Motor neuron (in vitro differentiated cells): ENCODE measurements around the gene EEFSEC. TPM values are rescaled to one million over a fixed set of nuclear protein-coding genes. Genes with fewer than 3 reads are reported as not detected.

Experiments
- ATAC-seq, 8 experiments: fragments of 200-7000 bp; cut with Tn5 transposase; replicated peaks in 6 of 8; 2 replicates each; pipeline ENCODE4 v1.8.0; 2021; ENCODE audit warnings: mild to moderate bottlenecking in 8 of 8, moderate library complexity in 8 of 8
- H3K27ac ChIP-seq, 2 donors: fragments of 250-450 bp; sonication (Bioruptor Pico); 2 replicates each; pipeline ENCODE4 v1.9.0; 2021; ENCODE audit warnings: antibody characterized with exemption in 2 of 2, mild to moderate bottlenecking in 2 of 2, moderate library complexity in 1 of 2
- H3K4me1 ChIP-seq, 2 donors: fragments of 250-450 bp; sonication (Bioruptor Pico); replicated peaks in 1 of 2; 2 replicates each; pipeline ENCODE4 v1.6.1; 2021; ENCODE audit warnings: antibody characterized with exemption in 2 of 2, mild to moderate bottlenecking in 2 of 2, moderate library complexity in 1 of 2
- H3K4me3 ChIP-seq, 5 donors: fragments of 250-450 bp; sonication (Bioruptor Pico); 2 replicates each; pipeline ENCODE4 v1.9.0; 2021; ENCODE audit warnings: antibody characterized with exemption in 5 of 5, mild to moderate bottlenecking in 5 of 5, moderate library complexity in 4 of 5
- WGBS, 10 experiments: fragments of 450-650 bp; shearing (Covaris generic); methylation state at CpG; one replicate each; pipeline ENCODE4 v1.0.0; 2022; 5-methylcytosine and 5-hydroxymethylcytosine counted together
- in situ Hi-C, 9 experiments: fragments of 400-800 bp; cut with MboI; loops; one replicate each; pipeline ENCODE4 v1.15.0; 2021; ENCODE audit warnings: low sequenced_read_pairs in 9 of 9, low pct_unique_long_range_greater_than_20kb in 2 of 9; ENCODE audit not compliant: unreplicated experiment in 9 of 9
- total RNA-seq, 8 experiments: library from RNA; unstranded; fragments of 300-600 nt; gene quantifications; 2 replicates each; pipeline versions ENCODE4 v1.2.3 to v1.2.4, GENCODE V29; 2022

The EEFSEC gene
- total RNA-seq, 8 experiments from 2014 or later = 5.8 to 20.7 (median 9.5) TPM

DNA sequence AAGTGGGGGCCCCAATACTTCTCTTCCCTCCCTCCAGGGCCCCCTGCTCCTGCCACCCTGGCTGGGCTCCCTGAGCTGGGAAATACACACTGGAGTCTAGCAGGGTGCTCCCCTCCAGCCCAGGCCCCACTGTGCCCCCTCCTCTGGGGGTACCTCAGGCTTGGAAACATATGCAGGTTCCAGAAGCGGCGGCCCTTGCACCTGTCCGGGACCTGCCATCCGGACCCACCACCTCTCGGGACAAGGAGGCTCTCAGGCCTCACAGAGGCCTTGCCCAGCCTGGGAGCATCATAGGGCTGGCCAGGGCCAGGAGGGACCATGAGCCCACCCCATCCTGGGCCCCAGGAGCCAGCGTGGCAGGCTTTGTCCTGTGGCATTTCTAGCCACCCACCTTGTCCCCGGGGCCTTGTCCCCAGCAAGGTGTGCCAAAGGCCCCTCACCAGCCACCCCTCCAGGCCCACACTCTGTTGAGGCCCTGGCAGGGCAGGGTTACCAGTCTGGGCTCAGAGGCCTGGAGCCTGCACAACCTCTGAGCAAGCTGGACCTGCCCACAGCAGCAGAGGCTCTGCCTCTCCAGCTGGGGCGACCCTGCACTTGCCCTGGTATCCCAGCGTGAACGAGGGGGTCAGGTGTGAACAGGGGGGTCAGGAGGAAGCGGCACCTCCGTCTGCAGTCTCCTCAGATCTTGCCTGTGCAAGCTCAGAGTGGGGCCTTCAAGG, 267.6 kb downstream of the EEFSEC start:
- in situ Hi-C loops = loop anchor here in 1 of 9 experiments (10.0 kb wide), 1 partner anchor 174 kb away; no protein-coding TSS in a partner anchor
- H3K4me1 ChIP-seq = peaks cover 5 to 6% of the 10 kb centered on the region in 2 donors
- peak in 2 of 8 experiments; percentile 7 to 31 for ATAC-seq
- 73 to 80% methylated on average over 1 to 3 of the region's 12 CpGs; no CpG with 5 or more reads in 8 of the 10 experiments for WGBS, 10 experiments
- no peak overlapping the region for H3K27ac ChIP-seq
- no peak overlapping the region for H3K4me3 ChIP-seq

- in situ Hi-C loops = loop anchor here in 1 of 9 experiments (10.0 kb wide), 1 partner anchor 173 kb away; no protein-coding TSS in a partner anchor
- no peak overlapping the region for H3K4me3 ChIP-seq
- no peak overlapping the region for H3K27ac ChIP-seq
- H3K4me1 ChIP-seq = peaks cover 5 to 6% of the 10 kb centered on the region in 2 donors
- ATAC-seq = no peak
- 52 to 100% (median 75%) methylated on average over 1 to 4 of the region's 11 CpGs; no CpG with 5 or more reads in 6 of the 10 experiments for WGBS, 10 experiments
Observed at GRCh38 chr3:128421439-128421836, 268.2 kb downstream of the EEFSEC start.

DNA sequence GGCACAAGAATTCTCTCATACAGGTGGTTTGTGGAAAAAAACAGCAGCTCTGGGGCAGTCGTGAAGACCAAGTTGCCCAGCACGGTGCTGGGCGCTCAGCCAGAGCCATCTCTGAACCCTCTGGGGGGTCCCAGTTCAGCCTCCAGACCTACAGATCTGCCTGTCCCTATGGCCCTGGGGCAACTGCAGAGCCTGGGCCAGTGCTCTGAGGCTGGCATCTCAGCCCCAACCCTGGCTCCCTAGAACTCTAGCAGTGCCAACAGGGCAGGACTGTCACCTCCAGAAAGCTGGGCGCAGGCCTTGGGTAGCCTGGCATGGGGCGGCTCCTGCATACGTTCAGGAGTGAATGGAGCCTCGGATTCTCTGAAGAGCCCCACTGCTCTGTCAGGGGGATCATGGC, 268.7 kb downstream of the EEFSEC start:
- in situ Hi-C loops = loop anchor here in 1 of 9 experiments (10.0 kb wide), 1 partner anchor 173 kb away; no protein-coding TSS in a partner anchor
- no peak overlapping the region for H3K4me3 ChIP-seq
- ATAC-seq = no peak
- 91 to 100% methylated on average over 1 to 6 of the region's 7 CpGs; no CpG with 5 or more reads in 8 of the 10 experiments for WGBS, 10 experiments
- peaks cover 5 to 9% of the 10 kb centered on the region in 2 donors for H3K4me1 ChIP-seq
- H3K27ac ChIP-seq = no peak overlapping the region

GRCh38 chr3:128422762-128423524, 269.7 kb downstream of the EEFSEC start:
- in situ Hi-C loops = loop anchor here in 1 of 9 experiments (10.0 kb wide), 1 partner anchor 172 kb away; no protein-coding TSS in a partner anchor

GRCh38 chr3:128423525-128424147, 270.4 kb downstream of the EEFSEC start:
- in situ Hi-C loops = loop anchor here in 1 of 9 experiments (10.0 kb wide), 1 partner anchor 171 kb away; no protein-coding TSS in a partner anchor
- 22 to 100% (median 89%) methylated on average over 1 to 3 of the region's 7 CpGs for WGBS, 10 experiments
- ATAC-seq = no peak
- Histone ChIP-seq H3K27ac (no peak overlapping the region), H3K4me3 (no peak overlapping the region), H3K4me1 (peaks cover 5 to 9% of the 10 kb centered on the region in 2 donors)

More at GRCh38 chr3:128422762-128423524, 269.7 kb downstream of the EEFSEC start:
- ATAC-seq = no peak
- no peak overlapping the region for H3K27ac ChIP-seq
- 38 to 100% (median 78%) methylated on average over 1 to 3 of the region's 3 CpGs; no CpG with 5 or more reads in 1 of the 10 experiments for WGBS, 10 experiments
- H3K4me3 ChIP-seq = no peak overlapping the region
- H3K4me1 ChIP-seq = peaks cover 5 to 9% of the 10 kb centered on the region in 2 donors

- ATAC-seq = no peak
- H3K27ac ChIP-seq = no peak overlapping the region
- peaks cover 5 to 9% of the 10 kb centered on the region in 2 donors for H3K4me1 ChIP-seq
- WGBS, 10 experiments = 73 to 100% (median 100%) methylated on average over 1 to 3 of the region's 14 CpGs; no CpG with 5 or more reads in 5 of the 10 experiments
- in situ Hi-C loops = loop anchor here in 3 of 9 experiments (10.0 to 25.0 kb wide), 3 partner anchors 163 to 188 kb away; no protein-coding TSS in a partner anchor
- no peak overlapping the region for H3K4me3 ChIP-seq
Observed at GRCh38 chr3:128424508-128425069, 271.3 kb downstream of the EEFSEC start.

DNA sequence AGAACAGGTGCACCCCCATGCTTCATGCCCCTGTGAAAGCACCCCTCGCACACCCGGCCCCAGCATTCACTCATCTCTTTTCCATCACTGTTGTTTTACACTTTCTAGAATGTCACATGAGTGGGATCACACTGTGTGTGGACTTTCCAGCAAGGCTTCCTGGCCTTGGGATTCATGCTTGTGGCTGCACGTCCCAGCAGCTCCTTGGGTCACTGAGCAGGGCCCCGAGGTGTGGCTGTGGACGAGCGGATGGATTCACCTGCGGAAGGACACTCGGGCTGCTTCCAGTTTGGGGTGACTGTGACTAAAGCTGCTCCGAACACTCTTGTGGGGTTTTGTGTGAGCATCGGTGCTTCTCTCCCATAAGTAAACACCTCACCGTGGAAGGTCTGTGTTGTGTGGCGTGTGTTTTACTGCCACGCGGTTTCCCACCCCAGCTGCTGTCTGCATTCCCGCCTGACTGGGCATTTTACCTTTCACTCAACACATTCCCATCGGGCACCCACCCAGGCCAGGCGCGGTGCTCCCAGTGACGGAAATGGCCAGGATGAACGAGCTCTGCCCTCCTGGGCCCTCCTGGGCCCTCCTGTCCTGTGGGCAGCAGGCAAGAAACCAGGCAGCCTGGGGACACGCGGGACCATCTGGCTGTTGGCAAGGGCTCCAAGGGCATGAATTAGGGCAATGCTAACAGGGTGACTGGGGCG, 272.0 kb downstream of the EEFSEC start:
- Histone ChIP-seq H3K27ac (no peak overlapping the region), H3K4me1 (peaks cover 5 to 9% of the 10 kb centered on the region in 2 donors), H3K4me3 (no peak overlapping the region)
- no peak for ATAC-seq
- in situ Hi-C loops = loop anchor here in 3 of 9 experiments (10.0 to 25.0 kb wide), 3 partner anchors 162 to 187 kb away; no protein-coding TSS in a partner anchor
- WGBS, 10 experiments = 53 to 90% (median 88%) methylated on average over 1 to 7 of the region's 23 CpGs; no CpG with 5 or more reads in 5 of the 10 experiments

GRCh38 chr3:128425846-128426127, 272.5 kb downstream of the EEFSEC start:
- in situ Hi-C loops = loop anchor here in 3 of 9 experiments (10.0 to 25.0 kb wide), 3 partner anchors 162 to 187 kb away; no protein-coding TSS in a partner anchor
- no peak overlapping the region for H3K4me3 ChIP-seq
- no peak for ATAC-seq
- H3K4me1 ChIP-seq = peaks cover 5 to 9% of the 10 kb centered on the region in 2 donors
- H3K27ac ChIP-seq = no peak overlapping the region
- WGBS, 10 experiments = 50 to 80% (median 66%) methylated on average over 1 to 4 of the region's 8 CpGs; no CpG with 5 or more reads in 6 of the 10 experiments

DNA sequence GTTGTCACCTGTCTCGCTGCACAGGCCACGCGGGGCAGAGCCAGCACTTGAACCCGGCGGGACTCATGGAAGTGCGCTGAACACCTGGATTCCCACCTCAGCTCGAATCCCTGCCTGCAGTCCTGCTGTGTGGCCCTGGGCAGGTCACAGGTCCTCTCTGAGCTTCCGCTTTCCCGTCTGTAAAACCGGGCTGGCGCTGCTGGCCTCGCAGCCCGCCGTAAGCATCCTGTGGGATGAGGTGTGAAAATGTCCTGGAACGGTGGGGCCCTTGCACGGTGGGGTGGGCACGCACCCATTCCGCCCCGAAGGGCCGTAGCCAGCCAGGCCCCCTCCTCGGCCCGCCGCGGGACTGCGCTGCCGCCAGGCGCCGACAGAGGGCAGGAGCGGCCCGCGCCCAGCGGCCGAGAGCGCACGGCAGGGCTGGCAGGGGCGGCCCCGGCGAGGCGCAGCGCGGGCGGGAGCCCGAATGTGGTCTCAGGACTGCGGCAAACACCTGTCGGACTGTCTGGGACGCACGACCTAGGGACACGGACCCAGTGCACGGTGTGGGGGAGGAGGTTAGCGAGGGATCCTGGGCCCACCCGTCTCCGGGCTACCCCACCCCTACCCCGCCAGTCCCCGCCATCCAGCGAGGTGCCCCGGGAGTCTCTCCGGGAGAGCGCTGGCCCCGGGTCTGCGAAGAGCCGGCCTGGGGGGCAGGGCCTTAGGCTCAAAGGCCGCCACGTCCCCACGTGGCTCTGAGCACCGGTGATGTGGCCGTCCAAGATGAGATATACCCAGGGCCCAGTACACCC, 273.0 kb downstream of the EEFSEC start:
- H3K4me1 ChIP-seq = peaks cover 1 to 6% of the 10 kb centered on the region in 2 donors
- in situ Hi-C loops = loop anchor here in 3 of 9 experiments (10.0 to 25.0 kb wide), 3 partner anchors 161 to 186 kb away; no protein-coding TSS in a partner anchor
- WGBS, 10 experiments = 0 to 17% (median 11%) methylated on average over 1 to 11 of the region's 66 CpGs; no CpG with 5 or more reads in 6 of the 10 experiments
- no peak overlapping the region for H3K27ac ChIP-seq
- H3K4me3 ChIP-seq = peak overlapping the region in 4 of 5 donors; percentile 12 to 25 (median 22)
- ATAC-seq = peak; percentile 84 to 93 (median 90)

GRCh38 chr3:128427175-128427857, 274.0 kb downstream of the EEFSEC start:
- Histone ChIP-seq H3K4me1 (peaks cover 0 to 8% of the 10 kb centered on the region in 2 donors), H3K27ac (no peak overlapping the region), H3K4me3 (no peak overlapping the region)
- in situ Hi-C loops = loop anchor here in 3 of 9 experiments (10.0 to 25.0 kb wide), 3 partner anchors 160 to 185 kb away; no protein-coding TSS in a partner anchor
- ATAC-seq = peak in 2 of 8 experiments; percentile 30 to 33
- 50 to 81% (median 68%) methylated on average over 1 to 6 of the region's 15 CpGs; no CpG with 5 or more reads in 4 of the 10 experiments for WGBS, 10 experiments
